HG03342 (cell line): ENCODE data around the gene SDK1.
A peak's percentile ranks its signal among the peaks of the same experiment; 100 is the strongest.
"Not testable (repeated sequence)": the region's sequence is repeated elsewhere in the genome, so short reads cannot be mapped to it uniquely, and the experiment has no call there.

Experiments used
- ATAC-seq: cut with Tn5 transposase; IDR thresholded peaks from one replicate; pipeline ENCODE4 v1.9.1; 2021; ENCODE audit warnings: mild to moderate bottlenecking, moderate library complexity; ENCODE audit not compliant: unreplicated experiment

Gene SDK1

GRCh38 chr7:3942816-3943745 is 642.0 kb downstream of the SDK1 start:
- no peak for ATAC-seq

- no peak for ATAC-seq
Measured at GRCh38 chr7:3943779-3944520, 642.9 kb downstream of the SDK1 start.

- ATAC-seq = no peak
Measured at GRCh38 chr7:3949242-3949640, 648.2 kb downstream of the SDK1 start.

- peak; percentile 78 for ATAC-seq
Measured at GRCh38 chr7:3950249-3950648, 649.2 kb downstream of the SDK1 start.

- no peak for ATAC-seq
Measured at GRCh38 chr7:3951316-3952055, 650.4 kb downstream of the SDK1 start.

- ATAC-seq = no peak
Measured at GRCh38 chr7:3953133-3953532, 652.1 kb downstream of the SDK1 start.

- no peak for ATAC-seq
Measured at GRCh38 chr7:3953946-3954345, 652.9 kb downstream of the SDK1 start.

- no peak for ATAC-seq
Measured at GRCh38 chr7:3955026-3955425, 654.0 kb downstream of the SDK1 start.

GRCh38 chr7:3955751-3956696 is 655.0 kb downstream of the SDK1 start:
- peak; percentile 64 for ATAC-seq

GRCh38 chr7:3956949-3957348 is 655.9 kb downstream of the SDK1 start:
- ATAC-seq = peak; percentile 64

- peak; percentile 49 for ATAC-seq
Measured at GRCh38 chr7:3957472-3958108, 656.5 kb downstream of the SDK1 start.

- ATAC-seq = no peak
Measured at GRCh38 chr7:3958109-3958483, 657.0 kb downstream of the SDK1 start.

GRCh38 chr7:3959364-3959763 is 658.3 kb downstream of the SDK1 start:
- ATAC-seq = no peak

- ATAC-seq = no peak
Measured at GRCh38 chr7:3960050-3960763, 659.2 kb downstream of the SDK1 start.

GRCh38 chr7:3960942-3961341 is 659.9 kb downstream of the SDK1 start:
- no peak for ATAC-seq

GRCh38 chr7:3961857-3962503 is 660.9 kb downstream of the SDK1 start:
- ATAC-seq = no peak

GRCh38 chr7:3963768-3964167 is 662.7 kb downstream of the SDK1 start:
- ATAC-seq = not testable (repeated sequence)

GRCh38 chr7:3964980-3965606 is 664.0 kb downstream of the SDK1 start:
- no peak for ATAC-seq
